HG03025 (cell line): ENCODE measurements around the gene MRPL39.

ENCODE experiments used
- ATAC-seq: cut with Tn5 transposase; IDR thresholded peaks from one replicate; pipeline ENCODE4 v1.9.1; 2021; ENCODE audit warnings: mild to moderate bottlenecking, moderate library complexity; ENCODE audit not compliant: unreplicated experiment, low FRiP score

The MRPL39 gene

GRCh38 chr21:25550352-25551120, 56.7 kb downstream of the MRPL39 start:
- no peak for ATAC-seq

GRCh38 chr21:25541042-25541441, 66.2 kb downstream of the MRPL39 start:
- no peak for ATAC-seq

- no peak for ATAC-seq
Observed at GRCh38 chr21:25539606-25540005, 67.7 kb downstream of the MRPL39 start.

- ATAC-seq: no peak
Observed at GRCh38 chr21:25537174-25537573, 70.1 kb downstream of the MRPL39 start.

GRCh38 chr21:25536752-25537151, 70.5 kb downstream of the MRPL39 start:
- ATAC-seq: no peak

- ATAC-seq: no peak
Observed at GRCh38 chr21:25535849-25536248, 71.4 kb downstream of the MRPL39 start.
